22Rv1 (cell line): ENCODE data around the gene LINGO3.

Source experiments
- H3K27ac ChIP-seq: fragments of 450-650 bp; 2 replicates; pipeline ENCODE4 v1.5.1; 2017
- CTCF ChIP-seq: fragments of 450-650 bp; IDR thresholded peaks from 2 replicates; pipeline ENCODE4 v1.5.1; 2017; ENCODE audit warnings: mild to moderate bottlenecking
- ZFX ChIP-seq: fragments of 450-650 bp; IDR thresholded peaks from 2 replicates; pipeline ENCODE4 v1.6.1; 2017; ENCODE audit warnings: antibody characterized with exemption, borderline replicate concordance

Gene LINGO3

DNA sequence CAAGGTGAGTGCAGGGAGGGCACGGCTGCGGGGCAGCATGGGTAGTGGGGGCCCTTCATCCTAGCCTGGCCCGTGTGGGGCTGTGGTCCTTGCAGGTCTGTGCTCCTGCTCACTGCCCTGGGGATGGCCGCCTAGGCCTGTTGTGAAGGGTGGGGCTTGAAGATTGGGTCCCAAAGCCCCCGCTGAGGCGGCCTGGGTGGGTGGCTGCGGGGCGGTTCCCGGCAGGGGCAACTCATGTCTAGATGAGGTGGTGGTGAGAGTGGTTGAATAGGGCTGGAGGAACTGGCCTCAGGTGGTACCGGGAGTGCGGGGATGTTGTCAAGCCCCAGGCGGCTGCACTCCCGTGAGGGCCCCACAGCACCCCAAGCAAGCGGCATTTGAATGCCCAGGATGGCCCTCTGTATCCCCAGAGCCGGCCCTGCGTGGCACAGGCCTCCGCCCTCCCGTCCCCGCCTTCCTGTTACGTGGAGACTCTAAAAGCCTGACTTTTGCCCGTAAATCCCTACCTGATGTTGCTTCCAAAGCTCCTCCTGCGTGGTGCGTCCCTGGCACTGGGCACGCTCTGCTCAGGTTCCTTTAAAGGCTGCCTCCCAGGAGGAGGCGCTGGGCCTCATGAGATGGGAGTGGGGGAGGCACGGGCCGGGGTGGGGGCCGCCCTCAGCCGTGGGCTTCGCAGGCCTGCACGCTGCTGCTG, 35.5 kb upstream of the LINGO3 start:
- TF ChIP-seq CTCF (no peak), ZFX (no peak)
- H3K27ac ChIP-seq, result no peak overlapping the region

GRCh38 chr19:2342656-2343288, 34.8 kb upstream of the LINGO3 start:
- H3K27ac ChIP-seq, result no peak overlapping the region
- TF ChIP-seq ZFX (no peak), CTCF (no peak)

DNA sequence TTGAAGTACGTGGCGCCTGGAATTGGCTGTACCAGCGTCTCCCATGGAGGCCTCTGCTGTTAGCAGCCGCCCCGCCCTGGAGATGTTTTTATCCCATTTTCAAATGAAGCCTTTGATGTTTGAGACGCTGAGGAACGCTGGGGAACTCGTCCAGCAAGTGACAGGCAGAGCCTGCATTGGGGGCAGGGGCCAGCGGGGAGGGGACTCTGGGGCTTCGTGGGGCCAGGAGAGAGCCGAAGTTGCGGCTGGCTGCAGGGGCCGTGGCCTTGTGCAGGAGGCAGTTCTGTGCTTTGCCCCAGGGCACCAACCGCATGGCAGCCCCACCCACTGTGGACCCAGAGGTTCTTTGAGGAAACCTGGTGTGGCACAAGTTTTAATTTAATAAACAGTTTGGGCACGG, 34.0 kb upstream of the LINGO3 start:
- TF ChIP-seq CTCF (no peak), ZFX (no peak)
- no peak overlapping the region for H3K27ac ChIP-seq

DNA sequence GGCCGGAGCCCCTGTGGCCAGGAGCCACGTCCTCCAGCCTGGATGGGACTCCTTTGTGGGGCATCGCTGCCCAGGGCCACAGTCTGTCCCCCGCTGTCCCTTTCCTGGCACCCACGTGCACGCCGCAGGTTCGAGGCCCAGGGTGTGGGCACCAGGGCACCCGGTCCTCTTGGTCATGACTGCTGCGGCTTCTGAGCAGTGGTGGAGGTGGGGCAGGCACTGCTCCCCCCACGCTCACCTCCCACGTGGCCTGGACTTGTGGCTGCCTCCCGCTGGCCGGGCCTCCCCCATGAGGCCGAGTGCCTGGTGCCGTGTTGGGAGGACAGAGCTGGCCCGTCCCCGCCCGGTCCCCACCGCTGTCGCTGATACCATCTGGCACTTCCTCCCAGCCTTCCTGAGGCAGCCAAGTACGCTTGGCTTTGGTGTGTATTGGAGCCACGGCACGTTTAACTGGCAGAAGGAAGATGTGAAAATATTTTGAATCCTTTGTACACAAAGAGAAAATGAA, 33.3 kb upstream of the LINGO3 start:
- no peak overlapping the region for H3K27ac ChIP-seq

DNA sequence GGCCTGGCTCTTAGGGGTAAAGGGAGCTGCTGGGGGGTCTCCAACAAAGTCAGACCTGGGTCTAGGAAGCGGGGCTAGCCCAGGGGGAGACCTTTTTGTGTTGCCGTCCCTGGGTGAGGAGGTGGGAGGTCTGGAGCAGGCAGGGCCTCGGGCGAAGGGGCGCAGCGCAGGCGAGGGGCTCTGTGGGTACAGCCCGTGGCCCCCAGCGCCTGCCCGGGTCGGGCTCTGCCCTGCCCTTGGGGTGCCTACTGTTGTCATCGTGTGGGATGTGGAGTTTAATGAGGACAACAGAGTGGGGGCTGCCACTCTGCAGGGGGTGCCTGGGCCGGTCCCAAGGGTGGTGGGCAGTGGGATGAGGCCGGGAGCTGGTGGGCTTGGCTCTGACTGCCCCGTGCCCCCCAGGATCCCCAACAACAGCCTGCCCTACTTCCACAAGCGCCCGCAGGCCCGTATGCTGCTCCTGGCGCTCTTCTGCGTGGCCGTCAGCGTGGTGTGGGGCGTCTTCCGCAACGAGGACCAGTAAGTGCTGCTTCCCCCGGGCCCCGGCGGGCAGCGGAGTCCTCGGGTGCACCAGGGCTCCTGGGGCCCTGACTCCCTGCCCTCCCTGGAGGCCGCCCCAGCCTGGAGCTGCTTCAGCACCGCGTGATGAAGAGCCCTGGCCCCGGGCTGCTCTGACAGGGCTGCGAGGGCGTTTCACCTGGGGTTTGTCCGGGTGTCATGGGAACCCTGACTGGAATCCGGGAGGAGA, 32.7 kb upstream of the LINGO3 start:
- TF ChIP-seq ZFX, result no peak
- no peak for TF ChIP-seq CTCF
- no peak overlapping the region for H3K27ac ChIP-seq

More for the DNA sequence above, 33.3 kb upstream of the LINGO3 start:
- TF ChIP-seq ZFX, result no peak
- TF ChIP-seq CTCF, result no peak

- TF ChIP-seq CTCF (no peak), ZFX (no peak)
- no peak overlapping the region for H3K27ac ChIP-seq
Observed at GRCh38 chr19:2339644-2340310, 31.8 kb upstream of the LINGO3 start.
